Stimulated activated CD8-positive, alpha-beta memory T cell treated with anti-CD3 and anti-CD28 coated beads, Interleukin-2, amount 100 ng/mL, for 1 hour (primary cell): ENCODE measurements around the gene COL18A1.

Experiments used
- DNase-seq, 2 donors: peaks; one replicate each; pipeline ENCODE4 v3.0.0-alpha.2; 2020; ENCODE audit warnings: low read depth in 2 of 2

COL18A1 gene

DNA sequence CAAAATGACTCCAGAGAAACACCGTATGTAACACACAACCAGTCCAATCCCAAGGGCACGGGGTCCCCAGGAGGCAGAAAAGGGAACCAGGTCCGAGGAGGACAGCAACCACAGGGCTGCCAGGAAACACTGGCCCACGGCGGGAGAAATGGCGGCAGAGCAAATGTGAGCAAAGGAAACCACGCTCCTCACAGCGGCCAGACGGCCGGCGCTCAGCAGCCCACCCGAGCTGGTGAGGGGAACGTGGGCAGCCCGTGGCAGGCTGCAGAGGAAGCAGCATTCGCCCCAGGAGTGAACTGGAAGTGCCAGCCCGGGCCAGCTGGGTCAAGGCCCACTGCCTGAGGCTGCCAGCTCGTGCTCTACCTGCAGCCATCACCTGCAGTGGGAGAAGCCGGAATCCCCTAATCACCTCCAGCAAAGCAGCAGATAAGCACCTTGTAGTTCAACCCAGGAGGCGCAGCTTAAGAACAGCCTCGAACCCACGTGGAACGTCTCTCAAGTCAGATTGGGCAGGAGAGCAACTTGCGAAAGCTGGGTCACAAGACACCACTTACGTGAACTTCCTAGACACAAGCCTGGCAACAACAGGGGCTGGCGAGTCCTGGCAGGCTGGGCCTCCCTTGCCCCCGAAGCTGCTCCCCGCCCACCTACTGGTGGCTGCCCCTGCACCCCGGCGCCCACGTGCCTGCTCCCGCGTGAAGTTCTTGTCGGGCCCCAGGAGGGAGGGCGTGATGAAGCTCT, 130.5 kb downstream of the COL18A1 start:
- no peak for DNase-seq

- DNase-seq, result no peak
Observed at GRCh38 chr21:45536301-45537081, 131.5 kb downstream of the COL18A1 start.

- no peak for DNase-seq
Observed at GRCh38 chr21:45537111-45537745, 132.3 kb downstream of the COL18A1 start.

GRCh38 chr21:45537746-45538291, 132.9 kb downstream of the COL18A1 start:
- no peak for DNase-seq

DNA sequence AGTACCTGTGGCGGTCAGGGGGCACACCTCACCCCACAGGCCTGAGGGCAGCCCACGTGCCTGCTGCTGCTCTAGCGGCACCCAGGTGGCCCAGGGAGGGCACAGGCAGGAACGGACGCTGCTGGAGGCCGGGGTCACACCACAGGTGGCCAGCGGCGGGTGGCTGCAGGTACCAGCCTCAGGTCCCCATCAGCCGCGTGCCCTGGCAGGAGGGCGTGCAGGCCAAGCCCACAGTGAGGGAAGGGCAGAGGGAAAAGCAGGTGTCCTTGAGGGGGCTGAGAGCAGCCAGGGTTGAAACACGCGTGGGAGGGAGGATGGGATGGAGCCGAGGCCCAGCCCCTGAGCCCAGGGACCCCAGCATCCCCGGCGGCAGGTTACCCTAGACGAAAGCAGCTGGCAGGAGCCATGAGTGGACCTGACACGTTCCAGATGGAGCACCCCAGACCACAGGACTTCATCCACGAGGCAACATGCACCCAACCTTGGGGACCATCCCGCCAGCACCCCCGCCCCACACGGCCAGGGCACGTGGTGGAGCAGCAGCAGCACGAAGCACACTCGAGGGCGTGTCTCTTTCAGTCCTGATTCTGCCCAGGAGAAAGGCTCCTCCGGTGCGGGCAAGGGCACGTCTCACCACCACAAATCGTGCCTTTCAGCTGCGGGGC, 133.5 kb downstream of the COL18A1 start:
- DNase-seq, result no peak

DNA sequence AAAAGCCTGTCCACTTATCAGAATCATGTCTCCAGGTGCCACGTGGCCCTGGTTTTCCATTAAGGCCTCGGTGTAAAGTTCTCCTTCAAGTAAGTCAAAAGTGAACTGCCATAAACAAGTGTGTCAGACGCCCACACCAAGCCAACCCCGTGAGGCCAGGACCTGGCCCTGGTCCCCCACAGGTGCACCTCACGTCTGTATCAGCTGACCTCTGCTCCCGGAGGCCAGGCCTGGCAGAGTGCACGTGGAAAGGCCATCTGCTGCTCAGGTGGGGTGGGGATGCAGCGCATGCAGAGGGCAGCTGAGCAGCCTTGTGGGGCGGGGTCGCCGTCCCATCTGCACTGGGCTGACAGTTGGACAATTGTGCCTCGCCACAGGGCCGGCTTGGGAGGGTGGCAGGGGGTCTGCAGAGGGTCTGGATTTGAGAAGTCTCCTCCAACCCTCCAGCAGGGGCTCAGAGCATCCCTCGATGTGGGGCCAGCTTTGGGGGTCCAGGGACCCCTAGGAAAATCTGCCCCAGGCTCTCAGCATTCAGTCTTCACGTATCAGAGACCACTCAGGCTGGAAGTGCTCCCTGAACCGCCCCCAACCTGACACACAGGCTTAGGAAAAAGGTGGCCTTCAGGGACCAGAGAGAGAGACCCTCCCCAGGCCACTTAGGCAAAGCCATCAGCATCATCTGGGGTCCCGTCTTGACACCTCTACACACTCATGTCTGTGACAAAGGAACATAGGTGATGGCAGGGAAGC, 134.3 kb downstream of the COL18A1 start:
- DNase-seq, result no peak

GRCh38 chr21:45539796-45540600, 135.0 kb downstream of the COL18A1 start:
- no peak for DNase-seq

DNA sequence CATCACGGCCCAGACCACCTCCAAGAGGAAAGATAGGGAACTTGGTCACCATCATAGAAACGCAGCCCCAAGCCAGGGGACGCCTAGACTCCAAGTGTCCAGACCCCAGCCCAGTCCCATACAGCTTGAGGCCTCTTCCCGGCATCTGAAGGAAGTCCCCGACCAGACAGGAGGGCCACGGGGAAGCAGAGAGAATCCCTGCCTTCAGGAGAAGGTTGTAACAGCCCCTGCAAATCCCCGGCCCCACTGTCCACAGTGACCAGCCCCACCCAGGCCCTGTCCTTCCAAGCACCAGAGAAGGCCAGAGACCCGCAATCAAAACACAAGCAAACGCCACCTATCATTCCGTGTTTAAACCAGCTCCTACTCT, 135.6 kb downstream of the COL18A1 start:
- DNase-seq, result no peak

GRCh38 chr21:45541221-45542039, 136.5 kb downstream of the COL18A1 start:
- DNase-seq, result peak; percentile 34 to 53

GRCh38 chr21:45542242-45542666, 137.3 kb downstream of the COL18A1 start, which contains the start of gene SLC19A1:
Gene SLC19A1 (minus strand): TSS chr21:45542440. CDS start chr21:45537959, 4,481 bp downstream.
- peak; percentile 33 to 56 for DNase-seq

DNA sequence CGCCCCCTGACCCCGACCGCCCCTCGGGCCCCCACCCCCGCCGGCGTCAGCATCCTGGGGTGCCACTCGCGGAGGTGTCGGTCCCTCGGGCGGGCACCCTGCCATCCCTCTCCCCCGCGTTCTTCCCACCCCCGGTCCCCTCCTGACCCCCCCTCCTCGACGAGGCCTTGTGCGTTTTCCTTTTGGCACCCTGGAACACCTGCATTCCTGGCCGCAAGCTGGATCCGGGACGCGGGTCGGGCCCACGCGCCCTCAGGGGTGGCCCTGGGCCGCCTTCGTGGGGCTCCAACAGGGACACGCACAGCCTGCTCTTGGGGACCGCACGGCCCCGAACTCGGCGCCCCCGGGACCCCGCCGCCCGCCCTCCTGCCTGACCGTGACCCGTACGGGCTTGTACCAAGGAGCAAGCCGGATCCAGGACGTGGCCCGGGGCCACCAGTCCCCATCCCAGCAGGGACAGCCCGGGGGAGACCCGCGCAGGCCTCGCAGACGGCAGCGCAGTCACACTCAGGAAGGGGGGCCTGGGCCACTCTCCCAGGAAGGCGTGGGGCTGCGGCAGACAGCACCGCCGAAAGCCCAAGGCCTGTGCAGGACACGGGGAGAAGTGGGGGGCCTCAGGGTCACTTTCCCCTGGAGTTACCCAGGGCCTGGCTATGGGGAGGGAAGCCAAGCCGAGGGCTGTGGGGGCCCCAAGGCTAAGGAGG, 137.9 kb downstream of the COL18A1 start:
- DNase-seq, result no peak

GRCh38 chr21:45543371-45543709, 138.4 kb downstream of the COL18A1 start:
- no peak for DNase-seq

- DNase-seq, result no peak
Observed at GRCh38 chr21:45543710-45544448, 138.9 kb downstream of the COL18A1 start.

GRCh38 chr21:45544449-45545235, 139.7 kb downstream of the COL18A1 start:
- DNase-seq, result no peak

DNA sequence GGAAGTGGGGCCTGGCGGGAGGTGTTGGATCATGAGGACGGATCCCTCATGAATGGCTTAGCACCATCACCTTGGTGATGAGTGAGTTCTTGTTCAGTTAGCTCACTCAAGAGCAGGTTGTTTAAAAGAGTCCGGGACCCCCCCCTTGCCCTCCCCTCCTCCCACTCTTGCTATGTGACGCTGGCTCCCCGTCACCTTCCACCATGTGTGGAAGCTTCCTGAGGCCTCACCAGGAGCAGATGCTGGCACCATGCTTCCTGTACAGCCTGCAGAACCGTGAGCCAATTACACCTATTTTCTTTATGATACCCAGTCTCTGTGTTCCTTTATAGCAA, 140.2 kb downstream of the COL18A1 start:
- no peak for DNase-seq

GRCh38 chr21:45545691-45546531, 140.9 kb downstream of the COL18A1 start:
- DNase-seq, result no peak
